ENCODE measurements around the gene LYPD4.
"Not testable (repeated sequence)": the region's sequence is repeated elsewhere in the genome, so short reads cannot be mapped to it uniquely, and the experiment has no call there.

Gene LYPD4

GRCh38 chr19:41875973-41876372 is 31.5 kb upstream of the LYPD4 start:
- DNase-seq (ENCODE audit: low read depth, low spot score), result not testable (repeated sequence)

- no peak for DNase-seq (ENCODE audit: low read depth, low spot score)
Measured at GRCh38 chr19:41872775-41873647, 28.5 kb upstream of the LYPD4 start.

GRCh38 chr19:41872384-41872774 is 27.9 kb upstream of the LYPD4 start:
- no peak for DNase-seq (ENCODE audit: low read depth, low spot score)

GRCh38 chr19:41871573-41872383 is 27.3 kb upstream of the LYPD4 start:
- no peak for DNase-seq (ENCODE audit: low read depth, low spot score)

GRCh38 chr19:41870401-41870873 is 26.0 kb upstream of the LYPD4 start:
- DNase-seq (ENCODE audit: low read depth, low spot score), result no peak

- no peak for DNase-seq (ENCODE audit: low read depth, low spot score)
Measured at GRCh38 chr19:41869374-41869955, 25.0 kb upstream of the LYPD4 start.

- no peak for DNase-seq (ENCODE audit: low read depth, low spot score)
Measured at GRCh38 chr19:41868989-41869300, 24.5 kb upstream of the LYPD4 start.

GRCh38 chr19:41868120-41868988 is 23.9 kb upstream of the LYPD4 start:
- DNase-seq (ENCODE audit: low read depth, low spot score), result no peak

GRCh38 chr19:41866284-41866683 is 21.8 kb upstream of the LYPD4 start:
- no peak for DNase-seq (ENCODE audit: low read depth, low spot score)

- no peak for DNase-seq (ENCODE audit: low read depth, low spot score)
Measured at GRCh38 chr19:41864374-41864773, 19.9 kb upstream of the LYPD4 start.

- no peak for DNase-seq (ENCODE audit: low read depth, low spot score)
Measured at GRCh38 chr19:41863209-41863931, 18.9 kb upstream of the LYPD4 start.

GRCh38 chr19:41862445-41862986 is 18.0 kb upstream of the LYPD4 start:
- DNase-seq (ENCODE audit: low read depth, low spot score), result no peak

GRCh38 chr19:41861846-41862245 is 17.4 kb upstream of the LYPD4 start:
- no peak for DNase-seq (ENCODE audit: low read depth, low spot score)

GRCh38 chr19:41861116-41861768 is 16.8 kb upstream of the LYPD4 start:
- no peak for DNase-seq (ENCODE audit: low read depth, low spot score)

- DNase-seq (ENCODE audit: low read depth, low spot score), result no peak
Measured at GRCh38 chr19:41860419-41861115, 16.1 kb upstream of the LYPD4 start.

GRCh38 chr19:41859618-41860418 is 15.3 kb upstream of the LYPD4 start, which contains the start of gene RPS19:
RPS19 (plus strand) TSS chr19:41860255; CDS start chr19:41860775, 520 bp downstream.
- peak; percentile 99 for DNase-seq (ENCODE audit: low read depth, low spot score)

GRCh38 chr19:41859213-41859617 is 14.7 kb upstream of the LYPD4 start:
- DNase-seq (ENCODE audit: low read depth, low spot score), result no peak

- DNase-seq (ENCODE audit: low read depth, low spot score), result no peak
Measured at GRCh38 chr19:41853768-41854167, 9.3 kb upstream of the LYPD4 start.
